K562 treated with DMSO at 1 percent for 24 hours (cell line): ENCODE measurements around the gene ADRA1B. TPM values are rescaled to one million over a fixed set of nuclear protein-coding genes. Genes with fewer than 3 reads are reported as not detected.

Experiments used
- total RNA-seq: library from RNA; unstranded; fragments of 300-600 nt; gene quantifications from 2 replicates; pipeline ENCODE4 v1.2.3, GENCODE V29; 2022; ENCODE audit warnings: low read depth; ENCODE audit not compliant: insufficient read depth

Gene ADRA1B
- not detected in 2 replicates for total RNA-seq

DNA sequence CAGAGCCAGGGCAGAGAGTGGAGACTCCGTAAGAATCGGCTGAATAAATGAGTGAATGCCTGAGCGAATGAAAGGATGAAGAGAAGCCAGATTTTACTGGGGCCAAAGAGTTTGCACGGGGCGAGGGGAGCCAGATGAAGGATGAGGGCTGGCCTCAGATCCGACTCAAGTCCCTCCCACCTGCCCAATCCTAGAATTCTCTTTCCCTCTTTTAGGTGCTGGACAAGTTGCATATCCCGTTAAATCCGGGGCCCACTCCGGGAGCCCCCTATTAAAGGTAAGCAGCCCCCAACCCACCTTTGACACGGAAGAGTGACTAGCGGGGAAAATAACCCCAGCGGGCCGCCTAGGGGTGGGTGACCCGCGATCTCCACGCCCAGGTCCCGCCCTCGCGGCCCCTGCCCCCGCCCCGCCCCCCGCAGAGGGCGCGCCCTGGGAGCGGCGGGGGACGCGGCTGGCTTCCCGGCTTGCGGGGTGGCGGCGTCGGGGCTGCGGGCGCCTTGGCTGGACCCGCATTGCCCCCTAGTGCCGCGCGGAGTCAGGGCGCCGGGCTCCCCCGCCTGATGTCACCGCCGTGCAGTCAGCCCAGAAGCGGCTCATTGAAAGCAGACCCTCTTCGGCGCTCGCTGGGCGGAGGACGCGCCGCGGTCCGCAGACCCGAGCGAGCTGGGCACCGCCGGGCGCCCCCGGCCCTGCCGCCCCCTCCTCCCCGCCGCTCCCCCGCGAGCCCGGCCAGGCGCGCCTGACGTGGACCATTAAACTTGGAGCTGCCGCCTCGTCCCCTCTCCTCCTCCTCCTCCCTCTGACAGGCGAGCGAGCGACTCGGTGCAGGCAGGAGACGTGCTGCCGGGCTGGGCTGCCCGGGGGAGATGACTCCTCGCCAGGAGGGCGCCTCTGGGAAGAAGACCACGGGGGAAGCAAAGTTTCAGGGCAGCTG, at the start of gene ADRA1B:
ADRA1B (plus strand) TSS at position 579 of the 937 bp plus-strand sequence. CDS start 424 bp downstream, outside the sequence.

DNA sequence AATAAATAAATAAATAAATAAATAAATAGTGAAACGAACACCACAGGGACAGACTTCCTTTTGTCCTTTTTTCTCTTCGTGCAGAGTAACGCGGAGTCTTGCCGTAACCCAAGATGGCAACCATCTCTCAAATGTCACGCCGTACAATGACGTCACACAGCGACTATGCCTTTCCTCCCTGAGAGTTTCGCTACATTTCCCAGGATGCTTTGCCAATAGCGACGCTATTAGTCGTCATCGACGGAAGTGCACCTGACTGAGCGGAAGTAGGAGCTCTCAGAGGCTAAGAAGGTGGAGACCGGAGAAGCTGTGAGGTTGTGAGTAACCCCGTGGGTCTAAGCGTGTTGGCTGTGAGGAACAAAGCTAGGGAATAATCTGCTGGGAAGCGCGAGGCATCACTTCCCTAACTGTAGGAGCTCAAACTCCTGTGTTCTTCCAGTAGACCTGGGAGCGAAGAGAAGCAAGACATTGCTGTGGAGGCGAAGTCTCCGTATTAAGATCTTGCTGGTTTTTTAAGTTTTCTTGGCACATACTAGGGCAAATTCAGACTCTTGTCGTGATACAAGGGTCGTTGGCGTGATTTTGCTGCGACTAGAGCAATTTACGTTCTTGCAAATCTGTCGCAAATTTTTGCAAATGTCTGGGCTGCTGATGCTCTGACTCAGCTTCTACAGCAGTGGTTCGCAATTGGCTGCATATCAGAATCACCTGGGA, 92.8 kb downstream of the ADRA1B start, which contains the start of gene TTC1:
TTC1 (plus strand) TSS at position 263 of the 714 bp plus-strand sequence. CDS start 1,390 bp downstream, outside the sequence.

Other genes with a start within 250 kb of the ADRA1B start
- gene TTC1, start 92.7 kb downstream of the ADRA1B start, total RNA-seq, result 49.9 and 60.1 TPM in 2 replicates
- 12.9 and 13.5 TPM in 2 replicates for gene PWWP2A, start 203.0 kb downstream of the ADRA1B start, total RNA-seq